Stimulated activated CD4-positive, alpha-beta T cell treated with anti-CD3 and anti-CD28 coated beads, TNF-alpha, amount 100 ng/mL, for 1 hour (primary cell): ENCODE results near the gene MIA2.
"Not testable (repeated sequence)": the region's sequence is repeated elsewhere in the genome, so short reads cannot be mapped to it uniquely, and the experiment has no call there.

Source experiments
- DNase-seq, 3 donors: peaks; one replicate each; pipeline ENCODE4 v3.0.0-alpha.2; 2020; ENCODE audit warnings: low read depth in 3 of 3, low spot score in 1 of 3

MIA2 gene

GRCh38 chr14:39229601-39230110 lies 4.1 kb upstream of the MIA2 start:
- no peak for DNase-seq

- DNase-seq: no peak
These were observed 3.2 kb upstream of the MIA2 start for GRCh38 chr14:39230416-39231035.

- DNase-seq: not testable (repeated sequence)
These were observed 1.8 kb upstream of the MIA2 start for GRCh38 chr14:39231751-39232553.

- no peak for DNase-seq
These were observed 930 bp upstream of the MIA2 start for GRCh38 chr14:39232554-39233415.

GRCh38 chr14:39234986-39235385 lies 1.3 kb downstream of the MIA2 start:
- not testable (repeated sequence) for DNase-seq

- not testable (repeated sequence) for DNase-seq
These were observed 1.8 kb downstream of the MIA2 start for GRCh38 chr14:39235466-39235865.

GRCh38 chr14:39240769-39241168 lies 7.1 kb downstream of the MIA2 start:
- DNase-seq: no peak

GRCh38 chr14:39241637-39242036 lies 7.9 kb downstream of the MIA2 start:
- no peak for DNase-seq

GRCh38 chr14:39243831-39244230 lies 10.1 kb downstream of the MIA2 start:
- DNase-seq: no peak

- DNase-seq: no peak
These were observed 12.9 kb downstream of the MIA2 start for GRCh38 chr14:39246618-39247017.

- DNase-seq: no peak
These were observed 13.5 kb downstream of the MIA2 start for GRCh38 chr14:39247256-39247655.

- DNase-seq: no peak
These were observed 17.8 kb downstream of the MIA2 start for GRCh38 chr14:39251547-39251946.

GRCh38 chr14:39257388-39257787 lies 23.7 kb downstream of the MIA2 start:
- DNase-seq: not testable (repeated sequence)

GRCh38 chr14:39258782-39259545 lies 25.2 kb downstream of the MIA2 start:
- no peak for DNase-seq

- not testable (repeated sequence) for DNase-seq
These were observed 26.4 kb downstream of the MIA2 start for GRCh38 chr14:39260161-39260560.

GRCh38 chr14:39262214-39262613 lies 28.5 kb downstream of the MIA2 start:
- DNase-seq: not testable (repeated sequence)

GRCh38 chr14:39264057-39264456 lies 30.3 kb downstream of the MIA2 start:
- no peak for DNase-seq

- DNase-seq: no peak
These were observed 30.8 kb downstream of the MIA2 start for GRCh38 chr14:39264558-39264957.

- DNase-seq: no peak
These were observed 31.3 kb downstream of the MIA2 start for GRCh38 chr14:39265033-39265432.

- DNase-seq: no peak
These were observed 32.2 kb downstream of the MIA2 start for GRCh38 chr14:39265806-39266524.
